GM19023 (cell line): ENCODE measurements around the gene ZCCHC4.
A peak's percentile ranks its signal among the peaks of the same experiment; 100 is the strongest.
"Not testable (repeated sequence)": the region's sequence is repeated elsewhere in the genome, so short reads cannot be mapped to it uniquely, and the experiment has no call there.

ENCODE experiments used
- ATAC-seq: cut with Tn5 transposase; IDR thresholded peaks from one replicate; pipeline ENCODE4 v1.9.1; 2021; ENCODE audit warnings: mild to moderate bottlenecking, moderate library complexity; ENCODE audit not compliant: unreplicated experiment

The ZCCHC4 gene

GRCh38 chr4:25320336-25320735 is 7.8 kb downstream of the ZCCHC4 start:
- ATAC-seq = no peak

GRCh38 chr4:25320773-25321172 is 8.2 kb downstream of the ZCCHC4 start:
- ATAC-seq = no peak

GRCh38 chr4:25321703-25322102 is 9.1 kb downstream of the ZCCHC4 start:
- ATAC-seq = no peak

GRCh38 chr4:25328463-25328862 is 15.9 kb downstream of the ZCCHC4 start:
- ATAC-seq = not testable (repeated sequence)

GRCh38 chr4:25330335-25330734 is 17.8 kb downstream of the ZCCHC4 start:
- no peak for ATAC-seq

GRCh38 chr4:25330905-25331808 is 18.6 kb downstream of the ZCCHC4 start:
- peak; percentile 67 for ATAC-seq

GRCh38 chr4:25343671-25344070 is 31.1 kb downstream of the ZCCHC4 start:
- ATAC-seq = no peak

GRCh38 chr4:25345744-25346143 is 33.2 kb downstream of the ZCCHC4 start:
- ATAC-seq = no peak

GRCh38 chr4:25346913-25347312 is 34.3 kb downstream of the ZCCHC4 start:
- no peak for ATAC-seq

- no peak for ATAC-seq
Observed at GRCh38 chr4:25347473-25347872, 34.9 kb downstream of the ZCCHC4 start.

GRCh38 chr4:25347971-25348370 is 35.4 kb downstream of the ZCCHC4 start:
- ATAC-seq = no peak

- no peak for ATAC-seq
Observed at GRCh38 chr4:25350561-25350960, 38.0 kb downstream of the ZCCHC4 start.

GRCh38 chr4:25351777-25352416 is 39.3 kb downstream of the ZCCHC4 start:
- ATAC-seq = no peak

- ATAC-seq = no peak
Observed at GRCh38 chr4:25356068-25356467, 43.5 kb downstream of the ZCCHC4 start.

- ATAC-seq = no peak
Observed at GRCh38 chr4:25358515-25359275, 46.1 kb downstream of the ZCCHC4 start.

GRCh38 chr4:25361253-25361652 is 48.7 kb downstream of the ZCCHC4 start:
- no peak for ATAC-seq

- ATAC-seq = no peak
Observed at GRCh38 chr4:25367004-25367621, 54.5 kb downstream of the ZCCHC4 start.

- ATAC-seq = no peak
Observed at GRCh38 chr4:25367877-25368276, 55.3 kb downstream of the ZCCHC4 start.

- no peak for ATAC-seq
Observed at GRCh38 chr4:25368315-25368714, 55.7 kb downstream of the ZCCHC4 start.

- no peak for ATAC-seq
Observed at GRCh38 chr4:25370242-25370641, 57.7 kb downstream of the ZCCHC4 start.

- not testable (repeated sequence) for ATAC-seq
Observed at GRCh38 chr4:25372549-25372948, 60.0 kb downstream of the ZCCHC4 start.
